K562 (cell line): ENCODE data around the gene MEIS1. TPM values are rescaled to one million over a fixed set of nuclear protein-coding genes. Genes with fewer than 3 reads are reported as not detected.

Experiments
- ATAC-seq: fragments of 200-7000 bp; cut with Tn5 transposase; 3 replicates; pipeline ENCODE4 v1.9.1; 2020; ENCODE audit warnings: moderate library complexity
- BruUV-seq: library from RNA; stranded (reverse); fragments of 400-500 nt; replicated peaks from 2 replicates; lab custom pipeline; 2021; lab: Mats Ljungman, UMichigan
- CTCF ChIA-PET: fragments of 300-600 bp; formaldehyde crosslinking; extraction: SDS; loops from one replicate; lab custom pipeline; 2021; ENCODE audit warnings: low intra/inter-chr PET ratio; lab: Yijun Ruan, JAX
- POLR2A ChIA-PET: fragments of 300-600, 350-650 bp; sonication (Branson Sonifier 250); formaldehyde crosslinking; extraction: SDS; loops from one replicate; lab custom pipeline; 2021; ENCODE audit warnings: antibody characterized with exemption, inconsistent platforms; lab: Yijun Ruan, JAX
- DNase-seq, 4 experiments: peaks; one replicate each; pipeline versions ENCODE4 v3.0.0 to v3.0.0-alpha.2; 2011 to 2018; ENCODE audit warnings: low spot score in 3 of 4, mixed read lengths in 3 of 4; ENCODE audit errors: extremely low read depth in 1 of 4
- FAIRE-seq: peaks from 2 replicates; lab custom pipeline; 2011; peaks lifted over from hg19 to GRCh38; lab: Jason Lieb, UNC
- H2AFZ ChIP-seq: 2 replicates; pipeline ENCODE4 v1.6.0; 2011; ENCODE audit warnings: low read depth, low read length, control low read depth, inconsistent platforms
- H3K27ac ChIP-seq: fragments of 200-600 bp; 3 replicates; pipeline ENCODE4 v1.8.0; 2011; ENCODE audit warnings: low read depth, mild to moderate bottlenecking, control low read depth, inconsistent platforms, low read length, moderate library complexity, mixed read lengths; ENCODE audit errors: extremely low read depth
- H3K27me3 ChIP-seq, 2 experiments: fragments of 300-600 bp in 1 of 2; 2 replicates in 1 of 2; 3 replicates in 1 of 2; pipeline versions ENCODE4 v1.6.0 to v1.8.0; 2011; ENCODE audit warnings: inconsistent platforms in 2 of 2, low read length in 2 of 2, mild to moderate bottlenecking in 1 of 2, mixed read lengths in 1 of 2, moderate library complexity in 1 of 2; ENCODE audit not compliant: control insufficient read depth in 2 of 2, insufficient read depth in 2 of 2
- H3K36me3 ChIP-seq: fragments of 300-600 bp; 3 replicates; pipeline ENCODE4 v1.8.0; 2011; ENCODE audit warnings: mild to moderate bottlenecking, low read length, inconsistent platforms; ENCODE audit not compliant: control insufficient read depth, insufficient read depth
- H3K4me1 ChIP-seq, 2 experiments: fragments of 200-600 bp in 1 of 2; replicated peaks in 1 of 2; 2 replicates in 1 of 2; 3 replicates in 1 of 2; pipeline versions ENCODE4 v1.5.1 to v1.8.0; 2011; ENCODE audit warnings: inconsistent platforms in 2 of 2, low read length in 2 of 2, mild to moderate bottlenecking in 1 of 2, mixed read lengths in 1 of 2, moderate library complexity in 1 of 2; ENCODE audit not compliant: control insufficient read depth in 2 of 2, insufficient read depth in 2 of 2
- H3K4me2 ChIP-seq: 2 replicates; pipeline ENCODE4 v1.6.1; 2011; ENCODE audit warnings: low read length, control low read depth, inconsistent platforms, mixed read lengths; ENCODE audit not compliant: insufficient read depth
- H3K4me3 ChIP-seq: fragments of 200-600 bp; sonication (generic), shearing (Covaris generic); 2 replicates; pipeline ENCODE4 v1.5.1; 2016; ENCODE audit warnings: control low read depth, inconsistent platforms
- H3K79me2 ChIP-seq: fragments of 200-600 bp; 3 replicates; pipeline ENCODE4 v1.8.0; 2011; ENCODE audit warnings: low read length, inconsistent platforms; ENCODE audit not compliant: control insufficient read depth, insufficient read depth
- H3K9ac ChIP-seq, 2 experiments: 2 replicates each; pipeline versions ENCODE4 v1.6.0 to v1.6.1; 2011; ENCODE audit warnings: low read depth in 2 of 2, low read length in 2 of 2, control low read depth in 1 of 2, inconsistent platforms in 1 of 2, mild to moderate bottlenecking in 1 of 2, mixed read lengths in 1 of 2; ENCODE audit not compliant: insufficient read depth in 1 of 2
- H3K9me1 ChIP-seq: one replicate; pipeline ENCODE4 v1.6.0; 2011; ENCODE audit warnings: inconsistent platforms, mild to moderate bottlenecking, low read length, moderate library complexity; ENCODE audit not compliant: control insufficient read depth, insufficient read depth
- H3K9me3 ChIP-seq: replicated peaks from 2 replicates; pipeline ENCODE4 v1.5.1; 2011; ENCODE audit warnings: low read depth, low read length, inconsistent platforms; ENCODE audit not compliant: control insufficient read depth, insufficient read depth
- H4K20me1 ChIP-seq: replicated peaks from 2 replicates; pipeline ENCODE4 v1.6.1; 2011; ENCODE audit warnings: low read length, inconsistent platforms, mixed read lengths; ENCODE audit not compliant: control insufficient read depth, insufficient read depth
- CXXC5 ChIP-seq: fragments of 250-450 bp; sonication (Bioruptor Pico); IDR thresholded peaks from 2 replicates; pipeline ENCODE4 v1.8.0; 2022; ENCODE audit warnings: inconsistent platforms, mild to moderate bottlenecking, moderate library complexity
- HLTF ChIP-seq: fragments of 450-650 bp; IDR thresholded peaks from 2 replicates; pipeline ENCODE4 v1.6.1; 2016
- ILK ChIP-seq: fragments of 450-650 bp; IDR thresholded peaks from 2 replicates; pipeline ENCODE4 v1.6.1; 2016; ENCODE audit warnings: missing genetic modification characterization, low read depth, mild to moderate bottlenecking, missing compliant biosample characterization, moderate library complexity, borderline replicate concordance
- KDM2B ChIP-seq: fragments of 250-450 bp; sonication (Bioruptor Pico); IDR thresholded peaks from 2 replicates; pipeline ENCODE4 v1.8.0; 2021; ENCODE audit warnings: mild to moderate bottlenecking, moderate library complexity
- MAFG ChIP-seq: fragments of 450-650 bp; conservative IDR thresholded peaks from 2 replicates; pipeline ENCODE4 v1.6.1; 2016; ENCODE audit warnings: missing genetic modification characterization, missing compliant biosample characterization
- MCM2 ChIP-seq: fragments of 450-650 bp; IDR thresholded peaks from 2 replicates; pipeline ENCODE4 v1.6.1; 2017; ENCODE audit warnings: low read depth, mild to moderate bottlenecking
- MYNN ChIP-seq, 2 experiments: sonication (generic); formaldehyde crosslinking in 1 of 2; IDR thresholded peaks; 2 replicates each; pipeline versions ENCODE4 v1.5.0 to v1.6.1; 2016 to 2020; ENCODE audit warnings: antibody characterized with exemption in 1 of 2, missing genetic modification reagents in 1 of 2
- PML ChIP-seq: IDR thresholded peaks from 2 replicates; pipeline ENCODE4 v1.6.1; 2012; ENCODE audit warnings: low read length, inconsistent platforms
- SMAD4 ChIP-seq: fragments of 250-450 bp; sonication (Bioruptor Pico); conservative IDR thresholded peaks from 2 replicates; pipeline ENCODE4 v1.8.0; 2021; ENCODE audit warnings: inconsistent platforms, mild to moderate bottlenecking, moderate library complexity
- TCF7L2 ChIP-seq: fragments of 150-350 bp; IDR thresholded peaks from 2 replicates; pipeline ENCODE4 v1.6.1; 2016; ENCODE audit warnings: low read depth, mild to moderate bottlenecking, low read length, moderate library complexity
- TEAD2 ChIP-seq: fragments of 450-650 bp; IDR thresholded peaks from 2 replicates; pipeline ENCODE4 v1.6.1; 2016; ENCODE audit warnings: missing genetic modification characterization, control low read depth, missing compliant biosample characterization
- ZFP36 ChIP-seq: fragments of 150-350 bp; IDR thresholded peaks from 2 replicates; pipeline ENCODE4 v1.6.1; 2018; ENCODE audit warnings: low read length, low read depth; ENCODE audit not compliant: partially characterized antibody
- ZKSCAN3 ChIP-seq: fragments of 250-450 bp; sonication (Bioruptor Pico); IDR thresholded peaks from 2 replicates; pipeline ENCODE4 v1.4.0; 2020
- ZNF175 ChIP-seq: fragments of 200-800 bp; sonication (Bioruptor generic); IDR thresholded peaks from 2 replicates; pipeline ENCODE4 v1.6.1; 2016; ENCODE audit warnings: low read depth, mild to moderate bottlenecking, missing genetic modification characterization, missing compliant biosample characterization
- ZNF282 ChIP-seq: sonication (generic); formaldehyde crosslinking; IDR thresholded peaks from 2 replicates; pipeline ENCODE4 v1.8.1; 2023; ENCODE audit warnings: missing genetic modification reagents
- ZNF316 ChIP-seq: fragments of 450-650 bp; IDR thresholded peaks from 2 replicates; pipeline ENCODE4 v1.6.1; 2016
- WGBS: fragments of 100-300 bp; shearing (Covaris generic); methylation state at CpG from one replicate; pipeline ENCODE4 v1.1.6; 2016; ENCODE audit warnings: low coverage, mixed read lengths; ENCODE audit not compliant: insufficient coverage; ENCODE audit errors: missing lambda C conversion rate; 5-methylcytosine and 5-hydroxymethylcytosine counted together
- in situ Hi-C: fragments of 300-500 bp; cut with MboI; formaldehyde crosslinking; loops from 4 replicates; pipeline ENCODE4 v1.15.0; 2018; ENCODE audit warnings: inconsistent platforms, mixed read lengths
- intact Hi-C: fragments of 100-400 bp; cut with micrococcal nuclease; formaldehyde crosslinking; loops from 2 replicates; pipeline ENCODE4 v1.14.2; 2022
- polyA plus RNA-seq, 8 experiments: library from polyadenylated mRNA; depleted of rRNA in 4 of 8; stranded (reverse) in 5 of 8; unstranded in 3 of 8; fragments of >200 nt; fragmentation: Nextera tagmentation in 2 of 8; fragmentation: Illumina TruSeq in 1 of 8; extraction: Ambion mirVana in 2 of 8; extraction: Trizol in 1 of 8; gene quantifications; 2 replicates each; pipeline versions ENCODE4 v1.2.1 to v1.2.3, GENCODE V29; 2011 to 2014; ENCODE audit warnings: inconsistent platforms in 1 of 8, missing spikeins in 1 of 8
- total RNA-seq, 7 experiments: library from RNA; depleted of rRNA in 6 of 7; stranded (reverse); fragments of >200 nt in 6 of 7; fragmentation: Illumina TruSeq in 2 of 7; extraction: Trizol in 2 of 7; gene quantifications; 2 replicates each; pipeline versions ENCODE4 v1.2.1 to v1.2.3, GENCODE V29; 2011 to 2021; ENCODE audit warnings: low replicate concordance in 1 of 7
- TF ChIP-seq, protein P1 (sequence below): IDR thresholded peaks from 2 replicates; pipeline ENCODE4 v1.6.1; 2012; ENCODE audit warnings: low read depth, low read length, improper control_type of control experiment, borderline replicate concordance
- TF ChIP-seq, protein P2 (sequence below): fragments of 250-450 bp; sonication (Bioruptor Pico); IDR thresholded peaks from 2 replicates; pipeline ENCODE4 v1.4.0; 2020; ENCODE audit warnings: mild to moderate bottlenecking, moderate library complexity

The MEIS1 gene
- total and polyA plus RNA-seq, 9 of the 15 experiments (the other 6 are each of a cell fraction or from before 2014, with no cell fraction given): 2.3 to 9.0 (median 5.9) TPM

DNA sequence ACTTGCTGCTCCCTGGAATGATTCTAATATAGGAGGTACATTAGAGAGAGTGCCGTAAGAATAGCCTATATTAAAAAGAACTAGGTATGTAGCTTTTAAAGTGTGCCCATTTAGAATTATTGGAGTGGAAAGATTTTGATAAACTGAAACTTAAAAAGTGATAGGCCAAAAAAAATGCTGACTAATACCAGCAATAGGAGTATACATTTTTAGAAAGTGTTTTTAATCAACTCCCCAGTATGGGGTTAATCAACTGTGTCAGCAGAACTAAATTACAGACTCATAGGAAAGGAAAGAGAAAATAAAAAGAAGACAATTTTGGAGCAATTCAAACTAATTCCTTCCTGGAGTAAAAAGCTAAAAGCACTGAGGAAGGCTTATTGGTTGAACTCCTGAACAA is 13.3 kb upstream of the MEIS1 start:
- H3K9me1 ChIP-seq: no peaks in the 10 kb centered on the region
- no peak overlapping the region for H3K4me2 ChIP-seq
- no peak overlapping the region for H3K27ac ChIP-seq
- no peak for ATAC-seq
- no peak for DNase-seq
- no peak overlapping the region for H3K4me3 ChIP-seq
- no peak for FAIRE-seq
- no peaks in the 10 kb centered on the region for H3K79me2 ChIP-seq
- ChIA-PET CTCF (no interaction called here), POLR2A (interaction anchor here (1.1 kb wide), 1 partner anchor 146 kb away, joined by 3 read pairs; no protein-coding TSS in a partner anchor)
- no TSS peak for BruUV-seq
- whole genome bisulfite sequencing: 0% methylated on average over 1 of the region's 1 CpG
- intact Hi-C loops: loop anchor here (10.0 kb wide), 1 partner anchor 777 kb away; no protein-coding TSS in a partner anchor
- H2AFZ ChIP-seq: no peak overlapping the region
- H3K4me1 ChIP-seq: peaks cover 0 to 9% of the 10 kb centered on the region in 2 experiments; a peak in 1 of 5 replicates
- H3K9ac ChIP-seq: no peak overlapping the region
- H3K9me3 ChIP-seq: no peaks in the 10 kb centered on the region
- in situ Hi-C loops: no loop called here
- TF ChIP-seq ZFP36 (no peak), ZNF316 (peak; percentile 80), TEAD2 (no peak), PML (no peak), MCM2 (no peak), TCF7L2 (no peak), KDM2B (CRISPR knock-in tag) (no peak), MYNN (IDR thresholded peaks at IDR 0.05) (no peak), MYNN (CRISPR knock-in tag; IDR thresholded peaks at IDR 0.05) (no peak), ZKSCAN3 (no peak), ZNF282 (CRISPR knock-in tag) (no peak), SMAD4 (CRISPR knock-in tag) (no peak), CXXC5 (CRISPR knock-in tag) (no peak), ILK (tag) (no peak), MAFG (peak; percentile 82), ZNF175 (no peak), HLTF (no peak)
- TF ChIP-seq, protein P1, sequence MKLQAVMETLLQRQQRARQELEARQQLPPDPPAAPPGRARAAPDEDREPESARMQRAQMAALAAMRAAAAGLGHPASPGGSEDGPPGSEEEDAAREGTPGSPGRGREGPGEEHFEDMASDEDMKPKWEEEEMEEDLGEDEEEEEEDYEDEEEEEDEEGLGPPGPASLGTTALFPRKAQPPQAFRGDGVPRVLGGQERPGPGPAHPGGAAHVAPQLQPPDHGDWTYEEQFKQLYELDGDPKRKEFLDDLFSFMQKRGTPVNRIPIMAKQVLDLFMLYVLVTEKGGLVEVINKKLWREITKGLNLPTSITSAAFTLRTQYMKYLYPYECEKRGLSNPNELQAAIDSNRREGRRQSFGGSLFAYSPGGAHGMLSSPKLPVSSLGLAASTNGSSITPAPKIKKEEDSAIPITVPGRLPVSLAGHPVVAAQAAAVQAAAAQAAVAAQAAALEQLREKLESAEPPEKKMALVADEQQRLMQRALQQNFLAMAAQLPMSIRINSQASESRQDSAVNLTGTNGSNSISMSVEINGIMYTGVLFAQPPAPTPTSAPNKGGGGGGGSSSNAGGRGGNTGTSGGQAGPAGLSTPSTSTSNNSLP: no peak
- TF ChIP-seq, protein P2, sequence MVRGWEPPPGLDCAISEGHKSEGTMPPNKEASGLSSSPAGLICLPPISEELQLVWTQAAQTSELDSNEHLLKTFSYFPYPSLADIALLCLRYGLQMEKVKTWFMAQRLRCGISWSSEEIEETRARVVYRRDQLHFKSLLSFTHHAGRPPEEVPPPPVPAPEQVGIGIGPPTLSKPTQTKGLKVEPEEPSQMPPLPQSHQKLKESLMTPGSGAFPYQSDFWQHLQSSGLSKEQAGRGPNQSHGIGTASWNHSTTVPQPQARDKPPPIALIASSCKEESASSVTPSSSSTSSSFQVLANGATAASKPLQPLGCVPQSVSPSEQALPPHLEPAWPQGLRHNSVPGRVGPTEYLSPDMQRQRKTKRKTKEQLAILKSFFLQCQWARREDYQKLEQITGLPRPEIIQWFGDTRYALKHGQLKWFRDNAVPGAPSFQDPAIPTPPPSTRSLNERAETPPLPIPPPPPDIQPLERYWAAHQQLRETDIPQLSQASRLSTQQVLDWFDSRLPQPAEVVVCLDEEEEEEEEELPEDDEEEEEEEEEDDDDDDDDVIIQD (CRISPR knock-in tag): no peak
- H4K20me1 ChIP-seq: no peaks in the 10 kb centered on the region
- peaks cover 20 to 28% of the 10 kb centered on the region in 2 experiments for H3K27me3 ChIP-seq
- H3K36me3 ChIP-seq: no peaks in the 10 kb centered on the region
